Mucosa of descending colon (tissue), 3 donors: ENCODE results near the gene DIAPH2. TPM values are rescaled to one million over a fixed set of nuclear protein-coding genes. Genes with fewer than 3 reads are reported as not detected.

Experiments
- ATAC-seq: fragments of 200-7000 bp; cut with Tn5 transposase; one replicate; pipeline ENCODE4 v1.9.1; 2020; ENCODE audit warnings: mild to moderate bottlenecking, moderate library complexity
- DNase-seq, 3 donors: peaks; one replicate each; pipeline ENCODE4 v3.0.0-alpha.2; 2020
- H3K36me3 ChIP-seq: fragments of 200-600 bp; one replicate; pipeline ENCODE4 v1.8.0; 2021; ENCODE audit warnings: low read depth, mild to moderate bottlenecking
- H3K4me1 ChIP-seq: fragments of 200-600 bp; one replicate; pipeline ENCODE4 v1.8.0; 2021; ENCODE audit warnings: low read depth, mild to moderate bottlenecking
- H3K4me3 ChIP-seq: fragments of 200-600 bp; one replicate; pipeline ENCODE4 v1.8.0; 2021; ENCODE audit warnings: mild to moderate bottlenecking
- H3K9me3 ChIP-seq: fragments of 200-600 bp; one replicate; pipeline ENCODE4 v1.8.0; 2021; ENCODE audit warnings: mild to moderate bottlenecking
- CTCF ChIP-seq: fragments of 200-600 bp; IDR thresholded peaks from one replicate; pipeline ENCODE4 v1.8.0; 2022; ENCODE audit warnings: antibody characterized with exemption, mild to moderate bottlenecking
- intact Hi-C, 2 donors: fragments of 100-400 bp; cut with DNase I in 1 of 2; cut with micrococcal nuclease in 1 of 2; formaldehyde crosslinking; loops; one replicate each; pipeline versions ENCODE4 v1.11.0 to v1.11.1; 2022; cut with DNase I, micrococcal nuclease
- total RNA-seq, 3 donors: library from RNA; stranded (reverse); fragmentation: NEBNext Ultra II Directional in 2 of 3; extraction: Animal tissue kit (Norgen Biotek cat#: 25700) in 2 of 3; gene quantifications; one replicate each; pipeline versions ENCODE4 v1.2.1 to v1.2.4, GENCODE V29; 2021 to 2023
- donor health status: DM: no; HTN: no; CAD: no; lungs with moderate emphysema.
- donor health status: DM: no; HTN: no; CAD: no.
- donor health status: DM: no; HTN: yes; CAD: no.

DIAPH2 gene
- total RNA-seq, 3 donors from 2014 or later = 26.7 to 40.2 (median 29.6) TPM

- intact Hi-C loops = no loop called here
These were observed 8.2 kb downstream of the DIAPH2 start for GRCh38 chrX:96692890-96693289.

DNA sequence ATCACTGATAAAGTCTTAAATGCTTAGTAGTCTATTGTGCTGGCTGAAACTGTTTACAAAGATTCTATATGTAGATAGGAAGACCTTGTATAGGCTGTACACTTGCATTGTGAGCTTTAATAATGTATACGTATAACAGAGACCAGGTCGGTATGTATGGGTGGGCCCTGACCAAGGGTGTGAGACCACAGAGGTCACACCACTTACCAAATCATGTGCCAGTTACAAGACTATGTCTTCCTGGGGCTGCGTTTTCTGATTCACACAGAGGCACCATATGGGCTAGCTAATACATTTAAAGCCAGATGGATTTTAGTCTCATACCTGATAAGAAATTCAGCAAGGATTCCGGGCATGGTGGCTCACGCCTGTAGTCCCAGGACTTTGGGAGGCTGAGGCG, 8.8 kb downstream of the DIAPH2 start:
- H3K9me3 ChIP-seq = no peaks in the 10 kb centered on the region
- DNase-seq (no peak), ATAC-seq (no peak)
- H3K4me3 ChIP-seq = no peak overlapping the region
- no peak for TF ChIP-seq CTCF
- intact Hi-C loops = no loop called here
- H3K4me1 ChIP-seq = no peaks in the 10 kb centered on the region
- H3K36me3 ChIP-seq = no peaks in the 10 kb centered on the region

More at GRCh38 chrX:96692890-96693289, 8.2 kb downstream of the DIAPH2 start:
- Histone ChIP-seq H3K4me1 (no peaks in the 10 kb centered on the region), H3K4me3 (no peak overlapping the region), H3K36me3 (no peaks in the 10 kb centered on the region), H3K9me3 (no peaks in the 10 kb centered on the region)
- TF ChIP-seq CTCF = no peak
- ATAC-seq (no peak), DNase-seq (no peak)

- intact Hi-C loops = no loop called here
- H3K9me3 ChIP-seq = no peaks in the 10 kb centered on the region
- H3K4me1 ChIP-seq = no peaks in the 10 kb centered on the region
- DNase-seq (no peak), ATAC-seq (no peak)
- TF ChIP-seq CTCF = no peak
- no peak overlapping the region for H3K4me3 ChIP-seq
- no peaks in the 10 kb centered on the region for H3K36me3 ChIP-seq
These were observed 11.8 kb downstream of the DIAPH2 start for GRCh38 chrX:96696462-96696861.

DNA sequence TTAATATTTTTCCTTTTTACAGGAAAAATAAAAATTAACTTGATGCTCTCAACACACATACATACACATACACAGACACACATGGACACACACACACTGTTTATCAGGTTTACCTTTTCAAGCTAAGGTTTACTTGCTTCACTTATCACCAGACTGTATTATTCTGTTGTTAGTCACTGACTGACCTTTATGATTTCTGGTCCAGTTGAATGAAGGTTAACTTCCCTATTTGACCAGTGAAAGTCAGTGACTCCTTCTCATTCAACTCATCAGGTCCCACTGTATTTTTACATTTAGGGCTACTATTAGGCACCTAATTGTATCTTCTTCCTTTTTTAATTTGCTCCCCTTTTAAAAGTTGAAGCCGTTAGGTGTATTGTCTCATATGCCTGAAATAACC, 16.0 kb downstream of the DIAPH2 start:
- intact Hi-C loops = no loop called here
- ATAC-seq (no peak), DNase-seq (no peak)
- no peak for TF ChIP-seq CTCF
- Histone ChIP-seq H3K36me3 (no peaks in the 10 kb centered on the region), H3K4me3 (no peak overlapping the region), H3K9me3 (no peaks in the 10 kb centered on the region), H3K4me1 (no peaks in the 10 kb centered on the region)

- Histone ChIP-seq H3K4me1 (no peaks in the 10 kb centered on the region), H3K4me3 (no peak overlapping the region), H3K36me3 (no peaks in the 10 kb centered on the region), H3K9me3 (no peaks in the 10 kb centered on the region)
- ATAC-seq (no peak), DNase-seq (no peak)
- intact Hi-C loops = no loop called here
- no peak for TF ChIP-seq CTCF
These were observed 18.7 kb downstream of the DIAPH2 start for GRCh38 chrX:96703379-96703778.

DNA sequence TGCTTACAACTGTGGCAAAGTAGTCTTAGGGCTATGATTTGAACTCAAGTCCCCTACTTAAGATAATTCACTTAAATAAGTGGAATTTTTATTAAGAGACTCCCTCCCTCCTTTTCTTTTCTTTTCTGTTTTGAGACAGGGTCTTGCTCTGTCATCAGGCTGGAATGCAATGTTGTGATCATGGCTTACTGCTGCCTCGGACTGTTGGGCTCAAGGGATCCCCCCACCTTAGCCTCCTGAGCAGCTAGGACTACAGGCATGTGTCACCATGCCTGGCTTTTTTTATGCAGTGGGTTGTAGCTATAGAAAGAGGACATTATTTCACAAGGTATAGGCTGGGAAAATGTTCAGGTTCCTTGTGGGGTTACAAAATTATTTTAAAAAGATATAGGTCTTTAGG, 19.2 kb downstream of the DIAPH2 start:
- Histone ChIP-seq H3K4me3 (no peak overlapping the region), H3K36me3 (no peaks in the 10 kb centered on the region), H3K4me1 (no peaks in the 10 kb centered on the region), H3K9me3 (no peaks in the 10 kb centered on the region)
- intact Hi-C loops = no loop called here
- TF ChIP-seq CTCF = no peak
- ATAC-seq (no peak), DNase-seq (no peak)
